Measurements from ENCODE around the gene HSPA4.
"Not testable (repeated sequence)": the region's sequence is repeated elsewhere in the genome, so short reads cannot be mapped to it uniquely, and the experiment has no call there.

HSPA4 gene

DNA sequence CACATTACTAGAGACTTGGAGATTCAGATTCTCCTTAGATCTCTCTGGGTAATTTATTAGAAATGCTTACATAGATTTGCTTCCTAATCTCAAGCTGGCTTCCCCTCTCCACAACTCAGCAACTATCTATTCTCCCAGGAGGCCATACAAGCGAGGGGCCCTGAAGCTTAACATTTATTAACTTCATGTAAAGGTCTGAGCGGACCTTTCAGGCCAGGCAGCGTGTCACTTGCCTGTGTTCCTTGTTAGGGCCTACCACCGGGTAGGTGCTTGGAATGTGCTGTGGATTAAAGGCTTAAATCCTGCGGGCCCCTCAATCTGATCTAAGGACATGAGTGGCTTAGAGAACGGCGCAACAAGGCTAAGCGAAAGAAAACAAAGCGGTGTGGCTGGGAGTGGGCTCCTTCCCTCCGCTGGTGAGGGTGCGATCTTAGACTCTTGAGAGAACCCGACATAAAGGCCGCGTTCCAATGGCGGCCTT, 712 bp upstream of the HSPA4 start:
- no peak for DNase-seq

GRCh38 chr5:133052317-133053175, 733 bp downstream of the HSPA4 start:
- peak; percentile 33 to 38 for DNase-seq

DNA sequence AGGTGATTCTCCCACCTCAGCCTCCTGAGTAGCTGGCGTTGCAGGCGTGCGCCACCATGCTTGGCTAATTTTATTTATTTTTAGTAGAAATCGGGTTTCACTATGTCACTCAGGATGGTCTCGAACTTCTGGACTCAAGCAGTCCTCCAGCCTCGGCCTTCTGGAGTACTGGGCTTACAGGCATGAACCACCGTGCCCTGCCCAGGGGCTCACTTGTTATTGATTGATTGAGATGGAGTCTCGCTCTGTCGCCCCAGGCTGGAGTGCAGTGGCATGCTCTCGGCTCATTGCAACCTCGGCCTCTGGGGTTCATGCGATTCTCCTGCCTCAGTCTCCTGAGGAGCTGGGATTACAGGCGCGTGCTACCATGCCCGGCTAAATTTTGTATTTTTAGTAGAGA, 1.6 kb downstream of the HSPA4 start:
- DNase-seq, result no peak

DNA sequence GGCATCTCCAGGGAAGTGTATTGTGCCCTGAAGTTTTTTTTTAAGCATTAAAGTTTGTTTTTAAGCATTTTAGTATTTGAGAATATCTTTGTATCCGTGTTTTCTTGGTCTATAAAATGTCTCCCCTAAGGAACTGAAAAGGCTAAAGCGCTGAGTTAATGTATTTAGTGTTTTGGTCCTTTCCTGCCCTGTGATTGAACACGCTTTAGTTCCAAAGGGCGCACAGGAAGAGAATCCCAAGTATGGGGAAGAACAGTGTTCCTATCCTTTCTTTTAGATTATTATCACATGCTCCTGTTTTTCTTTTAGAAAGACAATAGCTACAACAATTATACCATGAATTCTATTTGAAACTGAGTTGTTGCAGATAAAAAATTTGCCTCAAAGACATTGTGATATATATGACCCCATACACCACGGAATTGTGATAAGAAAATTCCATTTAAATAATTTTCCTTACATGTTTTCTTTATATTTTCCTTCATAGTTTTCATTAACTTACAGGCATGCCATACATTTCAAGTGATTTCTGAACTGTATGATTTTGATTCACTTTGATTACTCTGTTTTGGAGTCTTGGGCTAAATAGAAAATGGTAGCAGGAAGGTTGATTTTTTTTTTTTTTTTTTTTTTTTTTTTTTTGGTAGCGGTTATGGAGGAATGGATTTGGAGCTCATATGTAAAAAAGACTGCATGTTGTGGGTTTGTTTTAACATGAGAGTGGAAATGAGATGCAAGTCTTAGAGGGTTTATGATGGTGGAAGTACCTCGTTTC, 3.1 kb downstream of the HSPA4 start:
- no peak for DNase-seq

DNA sequence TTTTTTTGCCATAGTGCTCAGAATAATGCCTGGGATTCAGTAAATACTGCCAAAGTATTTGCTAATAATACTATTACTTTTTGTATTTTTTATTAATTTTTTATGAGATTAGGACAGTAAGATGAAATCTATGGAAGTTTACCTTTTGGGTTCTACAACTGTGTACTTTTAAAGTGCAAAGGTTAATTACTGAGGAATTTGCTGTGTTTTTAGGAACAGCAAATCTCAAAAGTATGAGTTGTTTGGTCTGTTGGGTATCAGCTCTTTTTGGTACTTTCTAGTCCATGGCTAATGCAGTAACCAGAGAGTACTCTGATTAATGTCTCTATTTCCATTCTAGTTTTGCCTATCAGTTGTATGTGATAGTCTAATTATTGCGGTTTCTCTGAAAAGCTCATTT, 5.1 kb downstream of the HSPA4 start:
- DNase-seq, result no peak

GRCh38 chr5:133059621-133060020, 7.8 kb downstream of the HSPA4 start:
- no peak for DNase-seq

DNA sequence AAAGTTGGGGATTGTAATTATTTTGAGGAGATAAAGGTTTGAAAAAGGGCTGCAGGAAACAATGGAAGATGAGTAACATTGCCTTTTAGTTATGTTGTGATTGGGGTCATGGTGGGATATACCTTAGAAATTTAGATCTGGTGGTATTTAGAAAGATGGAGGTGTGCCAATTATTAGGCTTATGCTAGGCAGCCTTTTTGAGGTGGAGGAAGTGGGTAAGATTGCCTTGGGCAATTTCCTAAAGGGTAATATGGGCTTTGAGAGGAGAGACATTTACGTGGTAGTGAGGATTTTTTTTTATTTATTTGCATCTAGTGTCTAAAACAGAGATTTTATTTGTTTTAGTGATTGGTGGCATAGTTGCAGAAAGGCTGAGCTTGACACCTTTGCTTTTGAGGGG, 10.5 kb downstream of the HSPA4 start:
- no peak for DNase-seq

DNA sequence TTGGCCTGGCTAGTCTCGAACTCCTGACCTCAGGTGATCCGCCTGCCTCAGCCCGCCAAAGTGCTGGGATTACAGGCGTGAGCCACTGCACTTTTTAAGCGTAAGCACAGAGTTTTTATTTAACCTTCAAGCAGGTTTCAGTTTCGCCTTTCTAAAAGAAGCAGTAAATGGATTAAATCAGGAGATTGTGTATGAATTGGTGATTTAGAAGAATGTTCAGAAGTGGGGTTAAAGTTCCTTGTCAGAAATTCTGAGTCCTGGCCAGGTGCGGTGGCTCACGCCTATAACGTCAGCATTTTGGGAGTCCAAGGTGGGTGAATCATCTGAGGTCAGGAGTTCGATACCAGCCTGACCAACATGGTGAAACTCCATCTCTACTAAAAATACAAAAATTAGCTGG, 12.2 kb downstream of the HSPA4 start:
- no peak for DNase-seq

DNA sequence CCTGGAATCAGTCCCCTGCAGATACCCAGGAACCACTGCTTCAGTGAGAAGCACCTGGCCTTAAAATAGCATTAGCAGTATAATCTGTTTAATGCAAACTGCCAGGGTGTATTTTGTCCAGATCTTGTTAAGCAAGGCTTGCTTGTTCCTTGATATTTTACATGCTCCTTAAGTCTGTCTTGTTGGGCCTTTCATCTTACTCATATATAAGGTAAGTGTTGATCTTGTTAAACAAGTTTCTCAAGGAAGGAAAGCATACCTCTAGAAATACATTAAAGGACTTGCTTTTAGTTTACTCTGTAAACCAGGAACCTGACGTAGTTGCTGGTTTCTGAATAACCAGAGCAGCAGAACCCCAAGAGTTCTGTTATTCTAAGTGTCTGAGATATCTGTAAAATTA, 13.7 kb downstream of the HSPA4 start:
- no peak for DNase-seq

GRCh38 chr5:133066045-133066444, 14.2 kb downstream of the HSPA4 start:
- DNase-seq, result no peak

DNA sequence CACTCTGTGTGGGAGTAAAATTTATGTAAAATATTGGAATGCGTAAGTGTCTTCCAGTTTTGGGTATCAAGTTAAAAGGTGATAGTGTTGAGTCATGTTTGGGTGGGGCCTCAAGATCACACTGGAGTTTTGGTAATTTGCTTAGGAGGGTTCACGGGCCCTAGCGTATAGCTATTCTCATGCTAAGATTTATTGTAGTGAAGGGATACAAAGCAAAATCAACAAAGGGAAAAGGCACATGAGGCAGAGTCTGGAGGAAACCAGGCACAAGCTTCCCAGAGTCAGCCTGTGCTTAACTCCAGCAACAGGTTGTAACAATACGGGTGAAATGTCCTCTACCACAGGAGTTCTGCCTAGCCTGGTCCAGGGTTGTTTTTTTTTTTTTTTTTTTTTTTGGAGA, 20.2 kb downstream of the HSPA4 start:
- no peak for DNase-seq

- no peak for DNase-seq
Observed at GRCh38 chr5:133075572-133076536, 24.0 kb downstream of the HSPA4 start.

DNA sequence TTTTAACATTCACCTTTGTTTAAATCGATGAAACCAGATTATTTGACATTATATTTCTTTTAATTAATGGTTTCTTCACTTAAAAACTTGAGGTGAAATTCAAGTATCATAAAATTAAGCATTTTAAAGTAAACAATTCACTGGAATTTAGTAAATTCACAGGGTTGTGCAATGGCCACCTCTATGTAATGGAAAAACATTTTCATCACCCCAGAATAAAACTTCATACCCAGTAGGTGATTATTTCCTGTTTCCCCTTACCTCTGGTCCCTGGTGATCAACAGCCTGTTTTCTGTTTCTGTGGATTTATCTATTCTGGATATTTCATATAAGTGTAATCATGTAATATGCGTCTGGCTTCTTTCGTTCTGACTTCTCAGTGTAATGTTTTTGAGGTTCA, 27.2 kb downstream of the HSPA4 start:
- no peak for DNase-seq

GRCh38 chr5:133081036-133081435, 29.2 kb downstream of the HSPA4 start:
- DNase-seq, result no peak

GRCh38 chr5:133081703-133082102, 29.9 kb downstream of the HSPA4 start:
- DNase-seq, result no peak

- DNase-seq, result no peak
Observed at GRCh38 chr5:133082128-133082527, 30.3 kb downstream of the HSPA4 start.

DNA sequence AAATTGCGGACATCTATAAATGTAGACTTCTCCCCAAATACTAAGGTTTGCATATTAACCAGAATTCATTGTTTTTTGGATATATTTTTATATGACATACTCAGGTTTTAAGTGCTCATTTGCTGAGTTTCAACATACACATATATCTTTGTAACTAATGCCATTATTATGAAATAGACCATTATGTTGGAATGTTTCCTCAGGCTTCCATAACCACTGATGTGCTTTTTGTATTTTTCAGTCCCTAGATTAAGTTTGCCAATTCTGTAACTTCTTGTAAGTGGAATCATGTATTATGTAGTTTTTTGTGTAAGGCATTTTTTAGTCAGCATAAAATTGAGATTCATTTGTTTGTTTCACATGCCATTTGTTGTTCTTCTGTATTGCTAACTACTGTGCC, 32.1 kb downstream of the HSPA4 start:
- no peak for DNase-seq

DNA sequence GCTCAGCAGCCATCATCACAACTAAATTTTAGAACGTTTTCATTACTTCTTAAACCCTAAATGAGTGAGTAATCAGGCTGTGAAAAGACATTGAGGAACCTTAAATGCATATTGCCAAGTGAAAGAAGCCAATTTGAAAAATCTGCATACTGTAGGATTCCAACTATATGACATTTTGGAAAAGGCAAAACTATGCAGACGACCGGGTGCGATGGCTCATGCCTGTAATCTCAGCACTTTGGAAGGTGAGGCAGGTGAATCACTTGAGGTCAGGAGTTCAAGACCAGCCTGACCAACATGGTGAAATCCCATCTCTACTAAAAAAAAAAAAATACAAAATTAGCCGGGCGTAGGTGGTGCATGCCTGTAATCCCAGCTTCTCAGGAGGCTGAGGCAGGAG, 33.4 kb downstream of the HSPA4 start:
- DNase-seq, result not testable (repeated sequence)

GRCh38 chr5:133086366-133086875, 34.6 kb downstream of the HSPA4 start:
- DNase-seq, result no peak

GRCh38 chr5:133088064-133088463, 36.3 kb downstream of the HSPA4 start:
- no peak for DNase-seq

GRCh38 chr5:133091034-133091433, 39.2 kb downstream of the HSPA4 start:
- DNase-seq, result no peak

- DNase-seq, result no peak
Observed at GRCh38 chr5:133106343-133106742, 54.5 kb downstream of the HSPA4 start.
